NCI-H187 treated with DMSO at 0.1 percent for 48 hours (cell line): ENCODE data around the gene TEX22.
A peak's percentile ranks its signal among the peaks of the same experiment; 100 is the strongest.

Experiments used
- DNase-seq: peaks from one replicate; lab custom pipeline; 2025; lab: John Stamatoyannopoulos, UW

The TEX22 gene

DNA sequence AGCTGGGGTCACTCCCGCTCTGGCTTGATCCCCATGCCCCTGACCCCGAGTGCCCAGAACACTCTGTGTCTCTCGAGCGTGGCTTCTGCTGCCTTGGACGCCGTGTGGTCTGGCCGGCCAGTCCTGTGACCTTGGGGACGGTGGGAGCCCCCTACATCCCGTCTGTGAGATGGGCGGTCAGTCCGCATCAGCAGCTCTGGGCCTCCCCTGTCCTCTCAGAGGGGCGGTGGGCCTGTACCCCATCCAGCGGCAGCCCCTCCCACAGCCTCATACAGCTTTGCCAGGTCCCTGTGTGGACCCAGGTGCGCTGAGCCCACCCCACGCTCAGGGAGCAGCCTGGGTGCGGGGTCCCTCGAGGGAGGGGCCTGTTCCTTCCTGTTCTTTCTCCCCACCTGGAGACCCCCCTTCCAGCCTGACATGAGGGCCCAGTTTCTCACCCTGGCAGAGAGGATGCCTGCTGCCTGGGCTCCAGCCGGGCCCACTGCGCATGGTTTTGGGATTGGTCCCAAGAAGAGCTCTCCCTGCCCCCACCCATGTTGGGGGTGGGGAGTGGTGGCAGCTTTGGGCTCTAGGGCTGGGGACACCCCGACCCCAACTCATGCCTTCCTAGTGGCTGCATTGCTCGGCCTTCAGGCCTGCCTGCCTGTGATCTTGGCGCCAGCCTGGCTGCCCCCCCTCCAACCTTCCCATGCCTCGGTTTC is 22.8 kb downstream of the TEX22 start:
- DNase-seq: no peak

DNA sequence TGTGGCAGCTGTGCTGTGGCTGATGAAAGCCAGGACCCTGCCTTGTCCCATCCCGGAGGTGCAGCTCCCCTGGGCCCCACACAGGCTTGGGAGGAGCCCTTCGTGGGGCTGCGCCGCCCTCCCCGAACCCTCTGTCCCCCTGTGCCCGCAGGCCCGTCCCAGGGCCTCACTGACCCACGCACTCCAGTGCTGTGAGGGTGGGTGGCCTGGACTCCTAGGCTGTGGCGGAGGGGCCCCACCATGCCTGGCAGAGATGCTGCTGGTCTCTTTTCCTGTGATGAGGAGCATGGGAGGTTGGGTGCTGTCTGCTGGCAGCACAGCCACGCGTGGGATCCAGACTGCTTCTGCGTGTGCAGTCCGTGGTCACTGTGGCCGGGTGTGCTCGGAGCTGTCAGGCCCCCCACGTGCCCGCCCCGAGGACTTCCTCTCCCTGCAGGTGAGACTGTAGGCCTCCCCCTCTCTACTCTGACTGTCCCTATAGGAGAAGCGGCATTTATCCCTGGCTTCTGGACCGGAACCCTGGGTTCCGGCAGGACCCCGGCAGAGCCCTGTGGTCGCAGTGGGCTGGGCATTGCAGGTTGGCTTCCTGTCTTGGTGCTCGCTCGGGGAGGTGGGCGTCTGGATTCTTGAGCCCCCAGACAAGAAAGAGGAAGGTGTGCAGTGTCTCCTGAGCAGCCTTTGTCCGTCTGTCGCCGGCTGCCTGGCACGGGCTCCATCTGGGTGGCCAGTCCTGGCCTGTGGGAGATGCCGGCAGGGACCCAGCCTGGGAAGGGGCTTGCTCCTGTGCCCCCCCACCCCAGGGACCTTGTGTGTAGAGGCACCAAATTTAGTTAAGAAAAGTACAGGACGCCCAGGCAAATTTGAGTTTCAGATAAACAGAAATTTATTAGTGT is 23.6 kb downstream of the TEX22 start:
- DNase-seq: no peak

DNA sequence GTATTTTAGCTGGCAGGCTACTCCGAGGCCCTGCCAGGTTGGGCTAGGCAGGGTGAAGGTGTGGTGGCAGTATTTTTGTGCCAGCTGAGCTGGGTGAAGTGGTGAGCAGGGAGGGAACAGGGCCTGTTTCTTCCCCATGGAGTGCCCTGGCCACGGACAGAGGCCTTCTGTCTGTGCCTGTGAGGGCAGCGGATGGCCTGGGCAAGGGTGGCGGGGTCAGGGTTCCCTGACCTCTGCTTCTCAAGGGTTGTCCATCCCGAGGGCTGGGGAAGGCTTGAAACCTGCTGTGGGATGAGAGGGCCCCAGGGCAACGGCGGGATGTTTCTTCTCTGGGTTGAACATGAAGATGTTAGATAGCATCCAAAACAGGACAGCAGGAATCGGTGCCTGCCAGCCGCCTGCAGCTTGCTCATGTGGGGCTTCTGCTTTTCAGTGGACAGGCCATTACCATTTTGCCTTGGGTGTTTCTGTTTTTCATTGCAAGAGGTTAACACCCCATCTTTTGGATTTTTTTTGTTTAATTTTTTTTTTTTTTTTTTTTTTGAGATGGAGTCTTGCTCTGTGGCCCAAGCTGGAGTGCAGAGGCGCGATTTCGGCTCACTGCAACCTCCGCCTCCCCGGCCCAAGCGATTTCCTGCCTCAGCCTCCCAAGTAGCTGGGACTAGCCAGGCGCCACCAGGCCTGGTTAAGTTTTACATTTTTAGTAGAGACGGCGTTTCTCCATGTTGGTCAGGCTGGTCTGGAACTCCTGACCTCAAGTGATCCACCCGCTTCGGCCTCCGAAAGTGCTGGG is 24.6 kb downstream of the TEX22 start:
- DNase-seq: no peak

DNA sequence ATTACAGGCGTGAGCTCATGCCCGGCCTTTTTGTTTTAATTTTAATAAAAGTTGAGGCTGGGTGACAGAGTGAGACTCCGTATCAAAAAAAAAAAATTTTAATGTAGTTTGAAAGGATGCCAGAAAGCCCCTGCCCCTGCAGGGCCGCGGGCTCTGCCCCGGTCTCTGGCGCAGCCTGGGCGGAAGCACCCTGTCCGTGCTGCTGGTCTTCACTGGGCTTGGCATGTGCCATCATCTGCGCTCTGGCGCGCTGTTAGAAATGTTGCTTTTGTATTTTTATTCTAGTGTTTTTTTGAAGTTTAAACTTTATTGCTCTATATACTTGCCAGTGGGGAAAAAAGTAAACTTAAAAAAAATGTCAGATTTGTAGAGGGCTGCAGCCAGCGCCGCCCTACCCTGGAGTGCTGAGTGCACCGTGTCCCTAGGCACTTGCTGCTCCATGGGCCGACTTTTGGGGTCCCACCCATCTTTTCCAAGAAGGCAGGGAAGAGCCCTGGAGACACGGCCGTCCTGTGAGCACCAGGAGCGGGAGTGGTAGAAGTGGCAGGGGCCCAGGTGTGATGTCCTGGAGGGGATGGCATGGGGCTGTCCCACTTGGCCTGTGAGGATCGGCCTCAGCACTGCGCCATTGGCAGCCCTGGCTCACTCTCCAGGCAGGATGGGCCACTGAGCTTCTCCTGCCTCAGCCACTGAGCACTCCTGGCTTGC is 25.3 kb downstream of the TEX22 start:
- DNase-seq: no peak

DNA sequence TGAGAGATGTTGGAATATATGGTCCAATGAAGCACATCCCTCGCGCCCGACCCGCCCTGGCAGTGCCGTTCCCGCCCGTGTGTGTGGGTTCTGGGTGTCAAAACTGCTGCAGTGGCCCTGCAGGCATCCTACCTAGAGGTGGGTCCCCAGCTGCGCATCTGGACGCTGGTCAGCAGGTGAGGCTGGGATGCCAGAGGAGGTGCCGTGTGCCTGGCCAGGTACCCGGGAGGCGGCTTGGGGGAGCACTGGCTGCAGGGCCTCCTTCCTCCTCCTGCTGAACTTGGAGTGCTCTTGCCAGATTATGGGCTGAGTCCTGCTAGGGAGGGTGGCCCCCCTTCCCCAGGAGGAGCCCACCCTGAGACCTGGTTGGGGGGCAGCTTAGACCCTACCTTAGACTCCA is 26.5 kb downstream of the TEX22 start:
- DNase-seq: no peak

DNA sequence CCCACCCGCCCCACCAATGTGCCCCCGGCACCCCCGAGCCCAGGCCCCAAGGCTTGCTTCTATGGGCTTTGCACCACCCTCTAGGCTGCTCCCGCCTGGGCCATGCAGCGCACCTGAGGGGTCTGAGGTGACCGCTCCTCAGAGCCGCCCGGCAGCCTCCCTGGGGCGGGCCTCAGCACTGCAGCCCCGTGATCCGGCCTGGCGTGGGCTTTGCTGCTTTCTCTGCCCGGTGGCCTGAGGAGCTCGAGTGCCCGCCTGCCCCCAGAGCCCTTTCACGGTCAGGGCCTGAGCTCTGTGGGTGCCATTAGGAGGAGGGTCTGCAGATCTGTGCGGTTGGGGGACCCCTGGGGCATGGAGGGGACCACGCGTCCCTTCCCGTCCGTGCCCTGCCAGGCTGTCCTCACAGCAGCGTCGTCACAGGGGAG is 27.5 kb downstream of the TEX22 start:
- no peak for DNase-seq

DNA sequence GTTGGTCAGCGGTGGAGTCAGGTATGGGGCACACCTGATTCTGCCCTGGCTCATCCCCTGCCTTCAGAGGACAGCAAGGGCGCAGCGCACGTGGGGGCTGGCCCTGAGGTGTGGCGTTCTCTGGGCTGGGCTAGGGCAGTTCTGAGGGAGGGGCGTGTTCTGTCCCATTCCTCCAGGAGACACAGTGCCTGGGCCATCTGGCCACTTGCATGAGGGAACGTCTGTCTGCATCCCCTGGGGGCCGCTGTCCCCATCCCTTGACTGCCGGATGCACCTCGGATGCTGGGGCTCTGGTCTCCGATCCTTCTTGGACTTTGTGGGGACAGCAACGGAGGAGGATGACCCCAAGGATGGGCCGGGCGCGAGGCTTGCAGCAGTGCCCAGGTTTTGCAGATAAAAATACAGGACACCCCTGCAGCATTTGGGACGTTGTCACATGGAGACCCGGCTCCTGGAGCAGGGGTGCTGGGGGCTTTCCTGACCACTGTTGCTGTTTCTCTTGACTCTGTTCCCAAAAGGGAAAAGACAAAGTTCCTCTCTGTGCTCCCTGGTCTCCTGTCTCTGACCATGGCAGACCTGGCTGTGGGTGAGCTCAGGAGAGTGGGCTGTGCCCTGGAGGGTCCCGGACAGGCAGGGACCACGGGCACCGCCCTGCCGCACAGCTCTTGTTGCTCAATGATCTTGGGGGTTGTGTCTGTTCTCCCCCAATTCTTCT is 28.2 kb downstream of the TEX22 start:
- no peak for DNase-seq

DNA sequence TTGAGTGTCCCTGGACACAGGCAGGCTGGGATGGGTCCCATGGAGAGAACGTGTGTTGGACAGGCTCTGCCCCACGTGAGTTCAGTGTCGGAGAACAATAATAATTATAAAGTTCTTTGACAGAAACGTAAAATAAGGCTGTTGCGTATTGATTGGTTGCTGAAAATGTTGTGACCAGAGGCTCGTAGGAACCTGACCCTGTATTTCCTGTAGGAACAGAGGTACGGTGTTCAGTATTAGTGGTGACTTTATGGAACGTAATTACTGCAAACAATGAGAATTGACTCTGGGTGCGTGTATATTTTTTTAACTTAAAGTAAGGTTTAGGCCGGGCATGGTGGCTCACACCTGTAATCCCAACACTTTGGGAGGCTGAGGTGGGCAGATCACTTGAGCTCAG is 29.1 kb downstream of the TEX22 start:
- DNase-seq: no peak

DNA sequence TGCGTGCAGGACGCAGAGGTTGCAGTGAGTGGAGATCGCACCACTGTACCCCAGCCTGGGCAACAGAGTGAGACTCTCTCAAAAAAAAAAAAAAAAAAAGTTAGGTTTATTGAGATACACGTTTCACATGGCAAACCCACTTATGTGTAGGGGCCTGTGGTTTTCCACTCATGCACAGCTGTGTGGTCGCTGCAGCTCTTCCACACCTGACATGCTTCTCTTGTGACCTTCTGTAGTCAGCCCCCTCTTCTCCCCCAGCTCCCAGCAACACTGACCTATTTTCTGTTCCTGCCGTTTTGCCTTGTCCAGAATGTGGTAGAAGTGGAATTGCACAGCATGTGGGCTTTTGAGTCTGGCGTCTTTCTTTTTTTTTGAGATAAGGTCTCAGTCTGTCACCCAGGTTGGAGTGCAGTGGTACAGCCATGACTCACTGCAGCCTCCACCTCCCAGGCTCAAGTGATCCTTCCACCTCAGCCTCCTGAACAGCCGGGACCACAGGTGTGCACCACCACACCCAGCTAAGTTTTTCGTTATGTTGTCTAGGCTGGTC is 29.7 kb downstream of the TEX22 start:
- no peak for DNase-seq

DNA sequence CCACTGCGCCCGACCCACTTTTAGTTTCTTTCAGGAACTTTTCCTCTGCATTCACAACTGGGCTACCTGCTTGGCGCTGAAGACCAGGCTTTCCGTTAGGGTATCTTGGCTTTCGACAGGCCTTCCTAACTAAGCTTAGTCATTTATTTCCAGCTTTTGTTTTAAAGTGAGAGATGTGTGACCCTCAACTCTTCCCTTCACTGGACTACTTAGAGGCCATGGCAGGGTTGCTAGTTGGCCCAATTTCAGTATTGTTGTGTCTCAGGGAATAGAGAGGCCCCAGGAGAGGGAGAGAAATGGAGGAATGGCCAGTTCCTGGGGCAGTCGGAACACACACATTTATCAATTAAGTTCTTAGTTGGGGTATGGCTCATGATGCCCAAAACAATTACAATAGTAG is 31.7 kb downstream of the TEX22 start:
- DNase-seq: no peak

DNA sequence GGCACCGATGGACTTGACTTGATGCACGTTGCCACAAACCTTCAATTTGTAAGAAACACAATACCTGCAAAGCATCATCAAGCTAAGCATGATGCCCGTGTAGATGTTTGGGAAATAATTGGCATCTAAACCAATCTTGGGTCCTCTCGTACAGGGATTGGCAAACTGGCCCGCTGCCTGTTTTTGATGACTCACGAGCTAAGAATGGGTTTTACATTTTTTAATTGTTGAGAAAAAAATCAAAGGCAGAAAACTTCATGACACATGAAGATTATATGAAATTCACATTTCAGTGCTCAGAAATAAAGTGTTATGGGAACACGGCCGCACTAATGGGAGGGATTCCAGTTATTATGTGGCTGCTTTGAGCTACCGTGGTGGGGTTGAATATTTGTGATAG is 32.2 kb downstream of the TEX22 start:
- DNase-seq: no peak

DNA sequence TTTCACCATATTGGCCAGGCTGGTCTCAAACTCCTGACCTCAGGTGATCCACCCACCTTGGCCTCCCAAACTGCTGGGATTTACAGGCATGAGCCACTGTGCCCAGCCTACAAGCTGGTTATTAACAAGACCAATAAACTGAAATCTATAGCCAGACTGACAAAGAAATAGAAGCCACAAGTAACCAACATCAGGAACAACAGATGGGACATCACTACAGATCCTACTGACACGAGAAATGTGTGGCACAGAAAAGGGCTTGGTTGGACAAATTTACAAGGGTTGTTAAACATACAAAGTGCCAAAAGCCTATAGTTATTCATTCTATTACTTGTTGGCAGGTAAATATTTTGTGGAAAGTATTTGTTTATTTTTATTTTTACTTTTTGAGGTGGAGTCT is 32.9 kb downstream of the TEX22 start:
- no peak for DNase-seq

DNA sequence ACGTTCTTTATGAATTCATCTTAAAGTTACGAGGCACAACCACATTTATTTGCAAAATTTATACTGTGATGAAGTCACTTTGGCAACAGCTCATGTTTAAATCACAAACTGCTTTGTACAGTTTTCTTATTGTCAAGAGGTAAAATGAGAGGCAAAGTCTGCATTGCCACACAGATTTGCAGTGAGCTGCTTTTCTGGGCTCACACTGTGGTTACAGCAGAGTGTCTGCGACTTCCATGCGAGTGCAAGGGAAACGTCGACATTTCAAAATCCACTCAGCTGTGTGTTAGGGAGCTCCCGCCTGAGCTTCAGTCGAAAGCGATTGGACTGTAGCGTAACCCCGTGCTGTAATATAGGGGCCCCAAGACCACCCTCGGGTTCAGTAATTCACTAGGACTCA is 34.3 kb downstream of the TEX22 start:
- DNase-seq: no peak

DNA sequence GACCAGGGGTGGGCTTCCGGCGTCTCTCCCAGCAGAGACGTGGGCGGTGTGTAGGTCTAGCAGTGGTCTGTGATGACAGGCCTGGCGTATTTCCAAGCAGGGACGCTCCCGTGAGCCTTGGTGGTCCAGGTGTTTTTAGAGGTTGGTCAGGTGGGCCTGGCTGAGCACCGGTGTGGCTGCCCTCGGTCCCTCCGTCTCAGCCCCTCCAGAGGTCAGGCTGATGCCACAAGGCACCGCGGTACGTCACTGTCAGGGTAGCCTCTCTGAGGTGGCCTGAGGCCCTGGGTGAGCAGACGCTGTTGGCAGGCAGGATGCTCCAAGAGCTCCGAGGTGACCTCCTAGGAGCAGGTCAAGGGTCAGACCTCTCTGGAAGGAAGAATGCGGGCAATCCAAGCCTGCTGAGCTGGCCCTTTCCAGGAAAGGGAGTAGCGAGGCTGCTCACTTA is 34.8 kb downstream of the TEX22 start:
- no peak for DNase-seq

DNA sequence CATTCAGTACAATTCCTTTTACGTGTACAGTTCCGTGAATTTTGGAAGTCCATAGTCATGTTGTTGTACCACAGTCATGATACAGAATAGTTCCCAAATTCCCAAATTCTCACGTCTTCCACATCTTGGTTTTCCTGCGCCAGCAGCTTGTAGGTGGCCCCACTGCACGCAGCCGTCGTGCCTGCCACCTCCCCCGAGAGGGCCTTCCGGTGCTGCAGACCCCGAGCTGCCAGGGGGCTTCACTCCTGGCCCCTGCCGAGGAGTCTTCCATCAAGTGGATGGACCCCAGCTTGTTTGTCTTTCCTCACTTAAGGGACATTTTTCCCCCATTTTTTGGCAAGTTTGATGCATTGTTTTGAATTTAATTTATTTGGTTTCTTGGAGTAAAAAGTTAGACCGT is 38.1 kb downstream of the TEX22 start:
- DNase-seq: no peak

DNA sequence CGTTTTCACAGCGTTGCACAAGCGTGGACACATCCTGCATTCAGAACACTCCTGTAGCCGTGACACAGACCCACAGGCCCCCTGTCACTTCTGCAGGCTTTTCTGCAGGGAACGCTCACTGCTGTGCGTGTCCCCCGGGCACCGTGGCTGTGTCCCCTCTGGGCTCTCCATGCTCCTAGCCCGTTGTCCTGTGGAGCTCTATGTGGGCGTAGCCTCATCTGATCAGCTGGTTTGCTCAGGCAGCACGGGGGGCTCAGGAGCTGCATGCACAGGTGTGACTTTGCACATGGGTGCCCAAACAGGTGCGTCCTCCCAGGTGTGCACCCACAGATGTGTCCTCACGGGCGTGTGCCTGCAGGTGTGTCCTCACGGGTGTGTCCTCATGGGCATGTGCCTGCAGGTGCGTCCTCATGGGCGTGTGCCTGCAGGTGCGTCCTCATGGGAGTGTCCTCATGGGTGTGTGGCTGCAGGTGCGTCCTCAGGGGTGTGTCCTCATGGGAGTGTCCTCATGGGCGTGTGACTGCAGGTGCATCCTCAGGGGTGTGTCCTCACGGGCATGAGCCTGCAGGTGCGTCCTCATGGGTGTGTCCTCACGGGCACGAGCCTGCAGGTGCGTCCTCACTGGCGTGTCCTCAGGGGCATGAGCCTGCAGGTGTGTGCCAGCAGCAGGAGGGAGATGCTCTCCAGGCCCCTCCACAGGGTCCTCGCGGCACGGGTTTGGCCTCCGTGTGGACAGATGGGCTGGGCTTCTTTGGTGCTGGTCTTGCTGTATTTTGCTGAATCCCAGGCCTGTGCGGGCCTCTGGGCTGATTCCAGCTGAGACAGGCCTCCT is 38.8 kb downstream of the TEX22 start:
- peak; percentile 52 for DNase-seq

DNA sequence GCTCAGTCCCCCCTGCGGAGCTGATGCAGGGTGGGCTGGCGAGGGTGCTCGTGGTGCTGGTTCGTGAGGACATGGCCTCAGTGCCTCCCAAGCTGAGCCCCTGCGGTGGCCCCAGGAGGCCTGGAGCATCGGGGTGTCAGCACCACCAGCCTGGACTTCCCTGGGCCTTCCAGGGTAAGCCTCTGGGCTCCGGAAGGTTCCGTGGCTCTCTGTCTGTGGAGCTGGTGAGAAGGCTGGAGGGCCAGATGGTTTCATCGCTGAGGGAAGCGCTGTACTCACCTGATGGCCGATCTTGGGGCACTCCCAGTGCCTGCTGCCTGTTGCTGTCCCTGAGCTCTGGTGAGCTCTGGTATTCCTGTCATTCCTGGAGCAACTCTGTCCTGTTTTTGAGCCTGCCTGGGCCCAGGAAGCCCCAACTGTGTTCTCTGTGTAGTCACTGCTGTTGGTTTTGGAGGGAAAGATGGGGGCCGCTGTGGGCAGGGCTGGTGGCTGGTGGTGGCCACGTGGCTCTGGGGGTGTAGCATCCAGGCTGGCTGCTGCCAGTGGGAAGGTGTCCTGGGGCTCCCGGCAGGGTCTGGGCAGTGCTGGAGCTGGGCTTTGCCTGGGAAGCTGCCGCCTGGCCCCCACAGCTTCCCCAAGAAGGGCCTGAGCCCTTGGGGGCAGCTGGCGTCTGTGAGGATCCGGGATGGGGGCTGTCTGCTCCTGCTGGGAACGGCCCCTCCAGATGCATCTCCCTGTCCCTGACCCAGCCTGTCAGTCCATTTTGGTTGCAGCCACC is 39.6 kb downstream of the TEX22 start:
- no peak for DNase-seq

DNA sequence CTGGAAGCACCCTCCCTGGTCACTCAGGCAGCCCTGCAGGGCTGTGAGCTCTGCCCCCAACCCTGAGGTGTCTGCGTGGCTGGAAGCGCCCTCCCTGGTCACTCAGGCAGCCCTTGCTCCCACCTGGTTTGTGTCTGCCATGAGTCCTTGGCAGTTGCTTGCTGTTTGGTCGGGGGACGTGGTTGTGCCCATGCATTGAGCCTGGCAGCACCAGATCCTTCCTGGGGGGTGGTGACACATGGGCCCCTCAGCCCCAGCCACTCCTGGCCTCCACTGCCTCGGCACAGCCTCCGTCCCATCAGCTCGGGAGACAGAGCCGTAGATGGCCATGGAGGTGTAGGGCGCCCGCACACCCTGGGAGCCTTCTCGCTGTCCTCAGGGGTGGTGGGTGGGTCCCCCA is 40.8 kb downstream of the TEX22 start:
- no peak for DNase-seq
